ENCODE data around the gene PLSCR2. TPM values are rescaled to one million over a fixed set of nuclear protein-coding genes. Genes with fewer than 3 reads are reported as not detected.
"Not testable (repeated sequence)": the region's sequence is repeated elsewhere in the genome, so short reads cannot be mapped to it uniquely, and the experiment has no call there.

PLSCR2 gene
- total RNA-seq, 1 donor from 2014 or later: not detected

DNA sequence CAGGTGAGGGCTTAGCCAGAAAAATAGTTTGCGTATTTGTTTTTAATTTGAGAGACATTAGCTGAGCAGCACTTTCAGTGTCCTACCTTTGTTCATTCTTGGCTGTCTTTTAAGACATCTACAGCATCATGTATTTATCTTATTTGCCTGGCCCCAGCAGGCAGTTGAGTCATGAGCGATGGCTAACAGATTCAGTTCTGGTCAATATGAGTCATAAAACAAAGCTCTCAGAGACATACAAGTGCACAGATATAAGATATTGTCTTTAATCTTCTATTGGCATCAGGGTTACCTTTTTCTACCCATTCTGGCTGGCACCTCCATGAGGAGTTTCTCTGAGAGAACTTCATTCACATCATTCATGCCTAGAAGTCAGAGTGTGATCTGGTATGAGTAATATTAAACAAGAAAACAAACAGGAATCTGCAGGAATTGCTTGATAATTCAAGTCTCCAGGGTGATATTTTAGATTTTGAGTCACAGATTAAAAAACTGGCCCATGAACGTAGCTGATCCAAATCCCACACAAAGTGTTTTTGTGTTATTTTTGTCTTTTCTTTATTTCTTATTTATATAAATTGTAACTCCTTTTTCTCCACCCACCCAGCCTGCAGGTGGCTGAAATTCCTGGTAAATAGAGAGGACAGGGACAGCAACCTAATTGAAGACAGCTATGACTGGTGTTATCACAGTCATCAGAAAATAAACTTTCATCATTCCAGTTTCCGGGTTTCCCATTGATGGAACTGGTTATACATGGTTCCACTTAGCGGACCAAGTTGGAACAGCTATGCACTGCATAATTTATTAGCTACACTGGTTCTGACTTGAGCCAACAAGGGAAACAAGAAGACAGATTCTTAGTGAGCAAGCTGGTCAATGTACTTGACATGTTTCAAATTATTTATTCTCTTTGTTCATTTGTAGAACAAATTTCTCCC is 47.3 kb downstream of the PLSCR2 start:
- no peak overlapping the region for H3K27ac Mint-ChIP-seq (ENCODE audit: unreplicated experiment)
- TF ChIP-seq, protein P1, sequence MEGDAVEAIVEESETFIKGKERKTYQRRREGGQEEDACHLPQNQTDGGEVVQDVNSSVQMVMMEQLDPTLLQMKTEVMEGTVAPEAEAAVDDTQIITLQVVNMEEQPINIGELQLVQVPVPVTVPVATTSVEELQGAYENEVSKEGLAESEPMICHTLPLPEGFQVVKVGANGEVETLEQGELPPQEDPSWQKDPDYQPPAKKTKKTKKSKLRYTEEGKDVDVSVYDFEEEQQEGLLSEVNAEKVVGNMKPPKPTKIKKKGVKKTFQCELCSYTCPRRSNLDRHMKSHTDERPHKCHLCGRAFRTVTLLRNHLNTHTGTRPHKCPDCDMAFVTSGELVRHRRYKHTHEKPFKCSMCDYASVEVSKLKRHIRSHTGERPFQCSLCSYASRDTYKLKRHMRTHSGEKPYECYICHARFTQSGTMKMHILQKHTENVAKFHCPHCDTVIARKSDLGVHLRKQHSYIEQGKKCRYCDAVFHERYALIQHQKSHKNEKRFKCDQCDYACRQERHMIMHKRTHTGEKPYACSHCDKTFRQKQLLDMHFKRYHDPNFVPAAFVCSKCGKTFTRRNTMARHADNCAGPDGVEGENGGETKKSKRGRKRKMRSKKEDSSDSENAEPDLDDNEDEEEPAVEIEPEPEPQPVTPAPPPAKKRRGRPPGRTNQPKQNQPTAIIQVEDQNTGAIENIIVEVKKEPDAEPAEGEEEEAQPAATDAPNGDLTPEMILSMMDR (IDR thresholded peaks at IDR 0.05): no peak
- H3K9me3 Mint-ChIP-seq (ENCODE audit: unreplicated experiment): no peaks in the 10 kb centered on the region
- peaks cover 3% of the 10 kb centered on the region for H3K27me3 Mint-ChIP-seq (ENCODE audit: unreplicated experiment)
- no peak overlapping the region for H3K4me3 Mint-ChIP-seq (ENCODE audit: unreplicated experiment)
- no peaks in the 10 kb centered on the region for H3K36me3 Mint-ChIP-seq (ENCODE audit: unreplicated experiment)
- peaks cover 9% of the 10 kb centered on the region for H3K4me1 Mint-ChIP-seq (ENCODE audit: unreplicated experiment)
- DNase-seq (ENCODE audit: extremely low spot score, unreplicated experiment): no peak

GRCh38 chr3:146416366-146416765 is 53.0 kb downstream of the PLSCR2 start:
- DNase-seq (ENCODE audit: extremely low spot score, unreplicated experiment): no peak
- H3K36me3 Mint-ChIP-seq (ENCODE audit: unreplicated experiment): no peaks in the 10 kb centered on the region
- peaks cover 14% of the 10 kb centered on the region for H3K9me3 Mint-ChIP-seq (ENCODE audit: unreplicated experiment)
- TF ChIP-seq, protein P1 (IDR thresholded peaks at IDR 0.05): no peak
- no peaks in the 10 kb centered on the region for H3K4me1 Mint-ChIP-seq (ENCODE audit: unreplicated experiment)
- no peak overlapping the region for H3K4me3 Mint-ChIP-seq (ENCODE audit: unreplicated experiment)
- peaks cover 9% of the 10 kb centered on the region for H3K27me3 Mint-ChIP-seq (ENCODE audit: unreplicated experiment)
- H3K27ac Mint-ChIP-seq (ENCODE audit: unreplicated experiment): no peak overlapping the region

DNA sequence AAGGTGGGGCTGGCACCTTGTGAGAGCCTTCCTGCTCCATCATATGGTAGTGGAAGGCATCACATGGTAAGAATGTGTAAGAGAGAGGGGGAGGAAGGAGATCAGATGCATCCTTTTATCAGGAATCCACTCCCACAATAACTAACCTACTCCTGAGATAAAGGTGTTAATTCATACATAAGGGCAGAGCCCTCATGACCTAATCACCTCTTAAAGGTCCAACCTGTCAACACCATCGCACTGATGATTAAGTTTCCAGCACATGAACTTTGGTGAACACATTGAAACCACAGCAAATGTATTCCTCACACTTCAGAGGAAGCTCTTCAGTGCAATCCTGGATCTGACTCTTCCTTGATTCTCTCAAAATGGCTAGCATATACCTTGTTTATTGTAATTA is 55.4 kb downstream of the PLSCR2 start:
- Mint-ChIP-seq H3K9me3 (ENCODE audit: unreplicated experiment) (peaks cover 15% of the 10 kb centered on the region), H3K27ac (ENCODE audit: unreplicated experiment) (no peak overlapping the region), H3K4me1 (ENCODE audit: unreplicated experiment) (no peaks in the 10 kb centered on the region), H3K27me3 (ENCODE audit: unreplicated experiment) (peaks cover 9% of the 10 kb centered on the region), H3K4me3 (ENCODE audit: unreplicated experiment) (no peak overlapping the region), H3K36me3 (ENCODE audit: unreplicated experiment) (no peaks in the 10 kb centered on the region)
- DNase-seq (ENCODE audit: extremely low spot score, unreplicated experiment): no peak
- TF ChIP-seq, protein P1 (IDR thresholded peaks at IDR 0.05): no peak

GRCh38 chr3:146412711-146413110 is 56.6 kb downstream of the PLSCR2 start:
- not testable (repeated sequence) for H3K27ac Mint-ChIP-seq (ENCODE audit: unreplicated experiment); H3K4me3 Mint-ChIP-seq (ENCODE audit: unreplicated experiment); H3K36me3 Mint-ChIP-seq (ENCODE audit: unreplicated experiment); DNase-seq (ENCODE audit: extremely low spot score, unreplicated experiment); H3K27me3 Mint-ChIP-seq (ENCODE audit: unreplicated experiment); H3K4me1 Mint-ChIP-seq (ENCODE audit: unreplicated experiment)
- peaks cover 15% of the 10 kb centered on the region for H3K9me3 Mint-ChIP-seq (ENCODE audit: unreplicated experiment)

- H3K36me3 Mint-ChIP-seq (ENCODE audit: unreplicated experiment): no peaks in the 10 kb centered on the region
- TF ChIP-seq, protein P1 (IDR thresholded peaks at IDR 0.05): no peak
- H3K4me1 Mint-ChIP-seq (ENCODE audit: unreplicated experiment): peaks cover 2% of the 10 kb centered on the region
- H3K27ac Mint-ChIP-seq (ENCODE audit: unreplicated experiment): no peak overlapping the region
- no peak overlapping the region for H3K4me3 Mint-ChIP-seq (ENCODE audit: unreplicated experiment)
- DNase-seq (ENCODE audit: extremely low spot score, unreplicated experiment): no peak
- H3K9me3 Mint-ChIP-seq (ENCODE audit: unreplicated experiment): peaks cover 15% of the 10 kb centered on the region
- no peaks in the 10 kb centered on the region for H3K27me3 Mint-ChIP-seq (ENCODE audit: unreplicated experiment)
Measured at GRCh38 chr3:146407956-146408355, 61.4 kb downstream of the PLSCR2 start.

Data from osteocyte (in vitro differentiated cells).